ENCODE data around the gene IFNA4. TPM values are rescaled to one million over a fixed set of nuclear protein-coding genes. Genes with fewer than 3 reads are reported as not detected.
"Not testable (repeated sequence)": the region's sequence is repeated elsewhere in the genome, so short reads cannot be mapped to it uniquely, and the experiment has no call there.

Gene IFNA4
- total and polyA plus RNA-seq, 2 of the 8 experiments (the other 6 are each of a cell fraction or from before 2014, with no cell fraction given), result not detected

DNA sequence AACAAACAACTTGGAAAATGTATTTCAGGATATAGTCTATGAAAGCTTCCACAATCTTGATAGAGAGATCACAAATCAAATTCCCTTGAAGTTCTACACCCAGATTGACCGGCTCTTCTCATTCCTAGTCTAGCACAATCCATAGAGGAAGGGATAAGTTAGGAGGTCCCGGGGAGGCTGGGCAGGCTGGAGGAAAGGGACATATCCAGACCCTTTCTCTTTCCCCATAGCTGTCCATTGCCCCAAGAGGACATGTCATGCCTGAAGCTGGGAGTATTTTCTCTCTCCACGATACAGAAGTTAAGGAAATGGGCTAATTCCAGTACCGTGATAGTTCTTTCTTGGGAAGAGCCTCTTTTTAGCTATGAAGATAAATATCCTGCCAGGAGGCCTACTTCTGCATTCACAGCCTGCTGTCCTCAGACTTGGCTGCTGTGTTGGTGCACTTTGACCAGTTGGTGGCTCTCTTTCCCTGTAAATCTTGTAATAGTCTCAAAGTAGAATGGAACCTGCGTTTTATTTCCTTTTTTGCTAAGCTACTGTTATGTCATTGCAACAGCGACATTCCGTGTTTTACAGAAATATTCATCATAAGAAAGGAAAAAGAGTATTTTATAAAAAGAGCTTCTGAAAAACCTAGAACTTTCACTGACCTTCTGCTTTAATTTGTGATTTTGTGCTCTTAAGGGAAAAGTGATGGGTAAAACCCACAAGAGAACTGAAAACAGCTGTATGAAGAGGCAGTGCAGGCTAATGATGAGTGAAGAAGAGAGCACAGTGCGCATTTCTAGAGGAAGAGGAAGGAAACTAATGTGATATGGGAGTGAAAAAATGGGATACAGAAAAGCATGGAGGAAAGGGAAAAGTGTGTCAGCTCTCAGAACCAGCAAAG is 48.3 kb upstream of the IFNA4 start:
- H2BK120ac ChIP-seq (replicated peaks; ENCODE audit: low read depth, low read length); H4K91ac ChIP-seq (replicated peaks; ENCODE audit: insufficient read length, low read length); POLR2A ChIA-PET (ENCODE audit: partially characterized antibody); H3K27me3 ChIP-seq (replicated peaks in 1 of 4; ENCODE audit: control insufficient read depth in 3 of 4, extremely low read depth in 1 of 4, insufficient read depth in 3 of 4, low read length in 3 of 4); H3K23ac ChIP-seq (ENCODE audit: insufficient read length); H3K9ac ChIP-seq (replicated peaks in 1 of 4; ENCODE audit: extremely low read depth in 1 of 4, low read depth in 3 of 4, low read length in 3 of 4); H3K4me1 ChIP-seq (replicated peaks in 1 of 4; ENCODE audit: control insufficient read depth in 3 of 4, insufficient read depth in 4 of 4, low read length in 3 of 4); H2AK5ac ChIP-seq (ENCODE audit: low read depth, low read length); H3K4me3 ChIP-seq (ENCODE audit: extremely low read depth in 1 of 4, insufficient read depth in 2 of 4, low read depth in 3 of 4, low read length in 4 of 4); H2BK12ac ChIP-seq (ENCODE audit: low read depth, low read length); H2BK20ac ChIP-seq (ENCODE audit: low read length); H3K23me2 ChIP-seq (ENCODE audit: low read depth, low read length); H4K8ac ChIP-seq (ENCODE audit: extremely low read depth, insufficient read depth, low read length); H3K79me1 ChIP-seq (ENCODE audit: low read depth, low read length); H2AFZ ChIP-seq (ENCODE audit: low read length); H2BK15ac ChIP-seq (ENCODE audit: low read length); H3K18ac ChIP-seq (ENCODE audit: extremely low read depth, low read length); H3K4me2 ChIP-seq (ENCODE audit: insufficient read depth in 1 of 2, low read depth in 2 of 2, low read length in 2 of 2); H2BK5ac ChIP-seq (ENCODE audit: low read depth, low read length); H3K14ac ChIP-seq (ENCODE audit: insufficient read length); H3K4ac ChIP-seq (replicated peaks; ENCODE audit: insufficient read length, low read depth, low read length); H3K36me3 ChIP-seq (ENCODE audit: control insufficient read depth in 2 of 4, insufficient read depth in 4 of 4, low read length in 3 of 4); H3K79me2 ChIP-seq (ENCODE audit: control insufficient read depth in 1 of 2, insufficient read depth in 2 of 2, low read length in 2 of 2); H4K5ac ChIP-seq (ENCODE audit: insufficient read length, low read depth, low read length); H3K9me3 ChIP-seq (ENCODE audit: insufficient read depth in 2 of 2, low read depth in 1 of 2, low read length in 1 of 2); H3K56ac ChIP-seq (replicated peaks; ENCODE audit: insufficient read length, low read depth, low read length); H4K20me1 ChIP-seq (replicated peaks in 1 of 2; ENCODE audit: control insufficient read depth in 1 of 2, insufficient read depth in 2 of 2, low read length in 2 of 2); H3K27ac ChIP-seq (ENCODE audit: low read depth, low read length); DNase-seq (ENCODE audit: low read depth in 1 of 2, low spot score in 2 of 2): not testable (repeated sequence)
- FAIRE-seq, result peak; percentile 90
- TF ChIP-seq, protein P1, sequence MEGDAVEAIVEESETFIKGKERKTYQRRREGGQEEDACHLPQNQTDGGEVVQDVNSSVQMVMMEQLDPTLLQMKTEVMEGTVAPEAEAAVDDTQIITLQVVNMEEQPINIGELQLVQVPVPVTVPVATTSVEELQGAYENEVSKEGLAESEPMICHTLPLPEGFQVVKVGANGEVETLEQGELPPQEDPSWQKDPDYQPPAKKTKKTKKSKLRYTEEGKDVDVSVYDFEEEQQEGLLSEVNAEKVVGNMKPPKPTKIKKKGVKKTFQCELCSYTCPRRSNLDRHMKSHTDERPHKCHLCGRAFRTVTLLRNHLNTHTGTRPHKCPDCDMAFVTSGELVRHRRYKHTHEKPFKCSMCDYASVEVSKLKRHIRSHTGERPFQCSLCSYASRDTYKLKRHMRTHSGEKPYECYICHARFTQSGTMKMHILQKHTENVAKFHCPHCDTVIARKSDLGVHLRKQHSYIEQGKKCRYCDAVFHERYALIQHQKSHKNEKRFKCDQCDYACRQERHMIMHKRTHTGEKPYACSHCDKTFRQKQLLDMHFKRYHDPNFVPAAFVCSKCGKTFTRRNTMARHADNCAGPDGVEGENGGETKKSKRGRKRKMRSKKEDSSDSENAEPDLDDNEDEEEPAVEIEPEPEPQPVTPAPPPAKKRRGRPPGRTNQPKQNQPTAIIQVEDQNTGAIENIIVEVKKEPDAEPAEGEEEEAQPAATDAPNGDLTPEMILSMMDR (IDR thresholded peaks at IDR 0.05; ENCODE audit: control extremely low read depth in 1 of 3, insufficient read depth in 1 of 3, low read depth in 1 of 3, low read length in 3 of 3), result peak; percentile 61 to 75 (median 74)
- TF ChIP-seq RAD21 (IDR thresholded peaks at IDR 0.05 in 1 of 2, conservative IDR thresholded peaks at IDR 0.05 in 1 of 2; ENCODE audit: low read depth in 2 of 2, low read length in 2 of 2), result peak; percentile 79 to 82
- CTCF ChIA-PET (ENCODE audit: partially characterized antibody), result interaction anchor here (0.5 to 3.0 kb wide), 36 partner anchors 14 to 576 kb away, joined by 3 to 31 read pairs (median 4); no protein-coding TSS in a partner anchor
- WGBS, 2 experiments (ENCODE audit: extremely low coverage in 1 of 2, insufficient coverage in 1 of 2, insufficient read length in 1 of 2, insufficient replicate concordance in 2 of 2, low coverage in 1 of 2, low lambda C conversion rate in 2 of 2, missing lambda C conversion rate in 1 of 2), result 51% methylated on average over 8 of the region's 8 CpGs; no CpG with 5 or more reads in 1 of the 2 experiments
